MM.1S (cell line): ENCODE data around the gene DMAC2.

Source experiments
- EZH2 ChIP-seq: fragments of 300-600 bp; sonication (generic); optimal IDR thresholded peaks from 2 replicates; pipeline ENCODE3; 2017; ENCODE audit warnings: low read depth, mild to moderate bottlenecking, antibody characterized with exemption, low read length, mixed read lengths
- EZH2phosphoT487 ChIP-seq: fragments of 300-600 bp; sonication (generic); IDR thresholded peaks from 2 replicates; pipeline ENCODE4 v1.6.1; 2018; ENCODE audit warnings: antibody characterized with exemption, low read length
- TF ChIP-seq, protein P1 (sequence below): fragments of 300-600 bp; sonication (generic); IDR thresholded peaks from 2 replicates; pipeline ENCODE4 v1.5.1; 2016; ENCODE audit warnings: antibody characterized with exemption, low read length, mixed read lengths

DNA sequence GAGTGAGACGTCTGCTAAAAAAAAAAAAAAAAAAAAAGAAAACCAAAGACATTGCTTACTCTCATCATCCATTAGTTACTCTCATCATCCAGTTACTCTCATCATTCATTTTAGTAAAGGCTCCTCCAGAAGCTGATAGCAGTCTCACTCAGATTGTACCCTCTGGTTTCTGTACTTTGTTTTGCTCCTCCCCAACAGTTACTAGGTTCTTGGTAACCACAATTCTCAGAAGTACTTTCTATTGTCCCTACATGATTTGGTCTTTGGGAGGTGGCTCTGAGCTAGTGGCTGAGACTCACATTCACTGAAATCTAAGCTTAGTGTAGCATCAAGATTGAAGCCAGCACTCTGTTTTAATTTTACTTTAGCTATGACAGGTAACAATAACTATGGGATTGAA is 17.5 kb upstream of the DMAC2 start:
- TF ChIP-seq, protein P1, sequence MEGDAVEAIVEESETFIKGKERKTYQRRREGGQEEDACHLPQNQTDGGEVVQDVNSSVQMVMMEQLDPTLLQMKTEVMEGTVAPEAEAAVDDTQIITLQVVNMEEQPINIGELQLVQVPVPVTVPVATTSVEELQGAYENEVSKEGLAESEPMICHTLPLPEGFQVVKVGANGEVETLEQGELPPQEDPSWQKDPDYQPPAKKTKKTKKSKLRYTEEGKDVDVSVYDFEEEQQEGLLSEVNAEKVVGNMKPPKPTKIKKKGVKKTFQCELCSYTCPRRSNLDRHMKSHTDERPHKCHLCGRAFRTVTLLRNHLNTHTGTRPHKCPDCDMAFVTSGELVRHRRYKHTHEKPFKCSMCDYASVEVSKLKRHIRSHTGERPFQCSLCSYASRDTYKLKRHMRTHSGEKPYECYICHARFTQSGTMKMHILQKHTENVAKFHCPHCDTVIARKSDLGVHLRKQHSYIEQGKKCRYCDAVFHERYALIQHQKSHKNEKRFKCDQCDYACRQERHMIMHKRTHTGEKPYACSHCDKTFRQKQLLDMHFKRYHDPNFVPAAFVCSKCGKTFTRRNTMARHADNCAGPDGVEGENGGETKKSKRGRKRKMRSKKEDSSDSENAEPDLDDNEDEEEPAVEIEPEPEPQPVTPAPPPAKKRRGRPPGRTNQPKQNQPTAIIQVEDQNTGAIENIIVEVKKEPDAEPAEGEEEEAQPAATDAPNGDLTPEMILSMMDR, result no peak
- TF ChIP-seq EZH2 (no peak), EZH2phosphoT487 (no peak)
